ENCODE data around the gene TTC38. TPM values are rescaled to one million over a fixed set of nuclear protein-coding genes. Genes with fewer than 3 reads are reported as not detected.

TTC38 gene
- polyA plus RNA-seq, 2 of the 4 experiments (the other 2 are of a cell fraction), result 12.4 to 22.1 TPM

Other genes with a start within 250 kb of the TTC38 start
- 2.8 and 3.7 TPM in 2 replicates for gene PPARA, start 117.5 kb upstream of the TTC38 start, polyA plus RNA-seq (2011; rRNA removed)
- 2.4 to 2.7 TPM (median 2.6 TPM) in 3 replicates for gene PPARA, start 117.5 kb upstream of the TTC38 start, polyA plus RNA-seq (2017; fragmentation: RNase III; extraction: RNeasy Plus Mini Kit Qiagen cat#74134 plus additional on column Dnase treatment)
- gene CDPF1, start 17.7 kb upstream of the TTC38 start, polyA plus RNA-seq (2011; rRNA removed), result 7.9 and 8.9 TPM in 2 replicates
- 9.3 to 10.2 TPM (median 9.6 TPM) in 3 replicates for gene CDPF1, start 17.7 kb upstream of the TTC38 start, polyA plus RNA-seq (2017; fragmentation: RNase III; extraction: RNeasy Plus Mini Kit Qiagen cat#74134 plus additional on column Dnase treatment)
- not detected in 2 replicates for gene PKDREJ, start 4.7 kb upstream of the TTC38 start, polyA plus RNA-seq (2011; rRNA removed)
- gene PKDREJ, start 4.7 kb upstream of the TTC38 start, polyA plus RNA-seq (2017; fragmentation: RNase III; extraction: RNeasy Plus Mini Kit Qiagen cat#74134 plus additional on column Dnase treatment), result not detected in 3 replicates
- gene GTSE1, start 28.9 kb downstream of the TTC38 start, polyA plus RNA-seq (2011; rRNA removed), result 11.4 and 11.5 TPM in 2 replicates
- gene GTSE1, start 28.9 kb downstream of the TTC38 start, polyA plus RNA-seq (2017; fragmentation: RNase III; extraction: RNeasy Plus Mini Kit Qiagen cat#74134 plus additional on column Dnase treatment), result 22.9 to 26.9 TPM (median 25.7 TPM) in 3 replicates
- gene TRMU, start 67.7 kb downstream of the TTC38 start, polyA plus RNA-seq (2011; rRNA removed), result 30.7 and 33.4 TPM in 2 replicates
- 39.6 to 44.1 TPM (median 41.9 TPM) in 3 replicates for gene TRMU, start 67.7 kb downstream of the TTC38 start, polyA plus RNA-seq (2017; fragmentation: RNase III; extraction: RNeasy Plus Mini Kit Qiagen cat#74134 plus additional on column Dnase treatment)